ENCODE results near the gene CCL14.

Gene CCL14

DNA sequence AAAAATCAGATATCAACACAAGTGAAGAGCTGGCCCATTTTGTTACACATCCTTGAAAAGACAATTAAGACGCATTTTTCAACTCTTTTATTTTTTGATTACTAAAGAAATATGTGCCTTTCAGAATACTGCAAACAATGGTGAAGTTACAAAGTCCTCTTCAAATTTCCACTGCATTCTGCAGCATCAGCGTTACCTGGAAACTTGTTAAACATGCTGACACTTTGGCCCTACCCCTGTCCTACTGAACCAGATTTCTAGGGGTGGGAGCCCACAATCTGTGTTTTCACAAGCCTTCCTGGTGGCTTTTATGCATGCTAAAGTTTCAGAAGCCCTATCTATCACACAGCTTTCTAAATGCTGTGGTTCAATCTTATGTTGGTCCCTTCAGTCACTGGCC lies 4.5 kb upstream of the CCL14 start:
- DNase-seq (ENCODE audit: low read depth) = no peak
- TF ChIP-seq, protein P1, sequence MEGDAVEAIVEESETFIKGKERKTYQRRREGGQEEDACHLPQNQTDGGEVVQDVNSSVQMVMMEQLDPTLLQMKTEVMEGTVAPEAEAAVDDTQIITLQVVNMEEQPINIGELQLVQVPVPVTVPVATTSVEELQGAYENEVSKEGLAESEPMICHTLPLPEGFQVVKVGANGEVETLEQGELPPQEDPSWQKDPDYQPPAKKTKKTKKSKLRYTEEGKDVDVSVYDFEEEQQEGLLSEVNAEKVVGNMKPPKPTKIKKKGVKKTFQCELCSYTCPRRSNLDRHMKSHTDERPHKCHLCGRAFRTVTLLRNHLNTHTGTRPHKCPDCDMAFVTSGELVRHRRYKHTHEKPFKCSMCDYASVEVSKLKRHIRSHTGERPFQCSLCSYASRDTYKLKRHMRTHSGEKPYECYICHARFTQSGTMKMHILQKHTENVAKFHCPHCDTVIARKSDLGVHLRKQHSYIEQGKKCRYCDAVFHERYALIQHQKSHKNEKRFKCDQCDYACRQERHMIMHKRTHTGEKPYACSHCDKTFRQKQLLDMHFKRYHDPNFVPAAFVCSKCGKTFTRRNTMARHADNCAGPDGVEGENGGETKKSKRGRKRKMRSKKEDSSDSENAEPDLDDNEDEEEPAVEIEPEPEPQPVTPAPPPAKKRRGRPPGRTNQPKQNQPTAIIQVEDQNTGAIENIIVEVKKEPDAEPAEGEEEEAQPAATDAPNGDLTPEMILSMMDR (IDR thresholded peaks at IDR 0.05; ENCODE audit: low read length, missing control alignments) = no peak
- H3K4me3 ChIP-seq (replicated peaks; ENCODE audit: low read depth, low read length) = no peak overlapping the region

DNA sequence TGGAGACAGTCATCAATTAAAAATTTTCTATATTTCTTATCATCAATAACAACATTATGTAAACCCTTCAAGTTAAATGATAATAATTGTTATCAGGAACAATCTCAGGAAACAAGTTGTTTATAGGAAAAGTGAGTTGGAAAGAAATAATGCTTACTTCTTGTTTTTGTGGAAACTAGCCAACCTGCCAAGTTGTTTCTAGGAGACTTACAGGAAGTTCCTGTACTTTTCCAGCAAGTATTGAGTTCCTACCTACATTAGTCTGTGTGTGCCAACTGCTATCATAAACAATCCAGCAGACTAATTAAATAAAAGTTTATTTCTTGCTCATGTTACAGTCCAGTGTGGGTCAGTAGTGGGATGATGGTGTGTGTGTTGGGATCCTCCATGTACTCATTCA lies 1.6 kb upstream of the CCL14 start:
- DNase-seq (ENCODE audit: low read depth) = no peak
- TF ChIP-seq, protein P1 (IDR thresholded peaks at IDR 0.05; ENCODE audit: low read length, missing control alignments) = no peak

DNA sequence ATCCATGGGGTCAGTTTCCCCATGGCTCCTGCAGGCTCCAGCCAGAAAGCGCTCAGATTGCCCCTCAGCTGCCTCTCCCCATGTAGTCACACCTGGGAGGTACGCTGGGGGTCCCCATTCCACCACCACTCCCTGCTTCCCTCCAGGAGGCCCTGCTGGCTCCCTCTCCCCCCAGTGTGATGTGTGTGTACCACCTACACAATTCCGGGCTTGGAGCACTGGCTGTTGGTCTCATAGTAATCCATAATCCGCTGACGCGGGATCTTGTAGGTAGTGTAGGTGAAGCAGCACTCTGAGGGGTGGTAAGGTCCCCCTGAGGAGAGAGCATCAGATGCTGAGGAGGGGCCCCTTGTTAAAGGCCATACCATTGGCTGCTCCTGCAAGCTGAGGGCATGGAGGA lies 2.4 kb downstream of the CCL14 start:
- TF ChIP-seq, protein P1 (IDR thresholded peaks at IDR 0.05; ENCODE audit: low read length, missing control alignments) = no peak
- no peak overlapping the region for H3K4me3 ChIP-seq (replicated peaks; ENCODE audit: low read depth, low read length)
- DNase-seq (ENCODE audit: low read depth) = no peak

More for the DNA sequence above, 1.6 kb upstream of the CCL14 start:
- H3K4me3 ChIP-seq (replicated peaks; ENCODE audit: low read depth, low read length) = no peak overlapping the region

DNA sequence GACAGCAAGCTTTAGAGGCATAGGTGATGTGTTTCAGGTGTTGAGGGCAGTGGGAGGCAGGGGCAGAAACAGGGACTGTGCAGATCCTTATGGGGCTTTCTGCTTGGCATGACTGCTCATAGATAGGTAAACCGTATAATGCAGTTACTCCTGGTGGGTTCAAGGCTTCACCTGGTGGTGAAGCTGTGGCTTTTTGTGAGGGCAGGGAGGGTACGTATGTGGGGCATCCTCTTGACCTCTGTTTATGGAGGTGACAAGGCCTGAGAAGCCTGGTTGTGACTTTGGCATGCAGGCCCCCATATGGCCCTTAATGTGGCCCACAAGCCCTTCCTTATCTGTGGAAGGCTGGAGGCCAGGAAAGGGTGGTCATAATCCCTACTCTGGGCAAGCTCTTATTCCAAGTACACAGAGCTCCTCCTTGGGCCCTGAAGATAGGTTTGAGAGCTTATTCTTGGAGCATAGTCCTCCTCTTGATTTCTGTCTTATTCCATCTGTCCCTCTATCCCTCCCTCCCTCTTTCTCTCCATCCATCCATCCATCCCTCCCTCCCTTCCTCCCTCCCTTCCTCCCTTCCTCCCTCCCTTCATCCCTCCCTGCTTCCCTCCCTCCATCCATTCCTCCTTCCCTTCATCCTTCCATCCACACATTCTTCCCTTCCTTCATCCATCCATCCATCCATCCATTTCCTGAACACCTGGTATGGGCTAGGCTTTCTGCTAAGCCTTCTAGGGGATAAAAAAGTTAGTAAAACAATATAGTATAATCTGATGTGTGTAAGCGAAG lies 3.9 kb downstream of the CCL14 start:
- DNase-seq (ENCODE audit: low read depth) = no peak
- TF ChIP-seq, protein P1 (IDR thresholded peaks at IDR 0.05; ENCODE audit: low read length, missing control alignments) = no peak
- no peak overlapping the region for H3K4me3 ChIP-seq (replicated peaks; ENCODE audit: low read depth, low read length)

DNA sequence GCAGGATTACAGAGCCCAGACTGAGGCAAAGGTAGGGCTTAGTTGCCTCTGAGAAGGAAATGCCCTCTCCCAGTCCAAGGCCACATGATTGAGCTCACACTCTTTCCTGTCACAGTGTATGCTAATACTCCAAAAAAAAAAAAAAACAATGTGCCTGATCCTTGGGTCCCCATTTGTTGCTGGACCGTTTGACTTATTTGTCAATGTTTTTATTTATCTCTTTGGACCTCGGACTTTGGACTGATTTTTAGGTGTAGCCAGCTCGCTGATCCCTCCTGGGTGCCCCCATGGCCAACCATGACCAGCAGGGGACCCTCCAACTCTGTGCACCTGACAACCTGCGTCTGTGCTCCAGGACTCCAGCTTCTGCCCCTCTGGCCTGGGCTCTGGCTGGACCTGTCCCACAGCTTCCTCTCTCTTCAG lies 4.6 kb downstream of the CCL14 start:
- TF ChIP-seq, protein P1 (IDR thresholded peaks at IDR 0.05; ENCODE audit: low read length, missing control alignments) = no peak
- DNase-seq (ENCODE audit: low read depth) = no peak
- H3K4me3 ChIP-seq (replicated peaks; ENCODE audit: low read depth, low read length) = no peak overlapping the region

DNA sequence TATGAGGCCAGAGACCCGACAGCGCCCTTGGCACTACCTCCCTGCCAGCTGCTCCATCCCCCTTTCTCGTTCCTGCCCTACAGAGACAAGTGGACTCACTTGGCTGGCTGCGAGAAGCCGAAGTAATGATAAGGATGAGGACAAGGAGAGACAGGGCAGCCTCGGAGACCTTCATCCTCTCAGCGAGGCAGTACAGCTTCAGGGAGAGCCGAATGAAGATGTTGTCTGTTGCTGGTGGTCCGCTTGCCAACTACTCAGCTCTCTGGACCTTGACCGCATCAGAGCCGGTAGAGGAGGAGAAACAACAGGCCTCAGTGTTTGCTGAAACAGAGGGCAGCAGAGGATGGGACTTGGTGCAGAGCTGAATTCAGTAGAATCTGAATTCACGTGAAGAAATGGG lies 5.3 kb downstream of the CCL14 start, which contains the start of gene CCL16:
Gene CCL16 (minus strand): TSS at position 252 of the 400 bp plus-strand sequence. CDS start 77 bp downstream, at position 175.
- TF ChIP-seq, protein P1 (IDR thresholded peaks at IDR 0.05; ENCODE audit: low read length, missing control alignments) = no peak
- no peak for DNase-seq (ENCODE audit: low read depth)
- no peak within 1 kb of the TSS for H3K4me3 ChIP-seq (replicated peaks; ENCODE audit: low read depth, low read length)

DNA sequence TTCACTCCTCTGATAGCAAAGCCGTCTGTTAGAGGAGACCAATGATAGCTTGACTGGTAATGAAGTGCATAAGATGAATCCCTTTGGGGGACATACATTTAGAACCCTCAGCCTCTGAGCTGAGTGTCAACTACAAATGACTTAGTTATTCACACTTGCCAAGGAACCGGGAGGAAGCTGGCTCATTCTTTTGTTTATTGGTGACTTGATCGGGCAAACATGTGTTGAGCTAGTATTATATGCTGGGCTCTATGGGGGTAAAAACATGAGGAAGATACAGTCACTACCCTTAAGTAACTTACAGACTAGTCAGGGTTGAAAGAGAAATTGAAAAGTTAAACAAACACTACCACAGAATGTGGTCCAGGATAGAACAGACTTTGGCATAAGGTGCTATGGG lies 8.2 kb downstream of the CCL14 start:
- DNase-seq (ENCODE audit: low read depth) = no peak
- TF ChIP-seq, protein P1 (IDR thresholded peaks at IDR 0.05; ENCODE audit: low read length, missing control alignments) = no peak
- no peak overlapping the region for H3K4me3 ChIP-seq (replicated peaks; ENCODE audit: low read depth, low read length)
